H9 (cell line): Measurements from ENCODE around the gene NACC2. TPM values are rescaled to one million over a fixed set of nuclear protein-coding genes. Genes with fewer than 3 reads are reported as not detected.

ENCODE experiments used
- DNase-seq: peaks from one replicate; pipeline ENCODE4 v3.0.0-alpha.2; 2017
- H2AFZ ChIP-seq: one replicate; pipeline ENCODE4 v1.6.1; 2013; ENCODE audit warnings: mild to moderate bottlenecking, low read length, control low read depth, moderate library complexity
- H2AK5ac ChIP-seq: 2 replicates; pipeline ENCODE4 v1.6.1; 2013; ENCODE audit warnings: low read length, control low read depth, mixed read lengths; ENCODE audit not compliant: insufficient read length
- H2BK120ac ChIP-seq: one replicate; pipeline ENCODE4 v1.6.1; 2013; ENCODE audit warnings: low read depth, mild to moderate bottlenecking, low read length, control low read depth, inconsistent platforms; ENCODE audit not compliant: poor library complexity, severe bottlenecking
- H2BK12ac ChIP-seq: 2 replicates; pipeline ENCODE4 v1.6.1; 2013; ENCODE audit warnings: low read length, control low read depth, mixed read lengths, low read depth; ENCODE audit not compliant: insufficient read length
- H2BK15ac ChIP-seq: 2 replicates; pipeline ENCODE4 v1.6.1; 2013; ENCODE audit warnings: low read depth, low read length, control low read depth
- H2BK20ac ChIP-seq: one replicate; pipeline ENCODE4 v1.6.1; 2013; ENCODE audit warnings: low read depth, mild to moderate bottlenecking, low read length, control low read depth, inconsistent platforms; ENCODE audit not compliant: poor library complexity, severe bottlenecking
- H2BK5ac ChIP-seq: 2 replicates; pipeline ENCODE4 v1.6.1; 2013; ENCODE audit warnings: low read length, control low read depth, mixed read lengths; ENCODE audit not compliant: insufficient read length
- H3K14ac ChIP-seq: 2 replicates; pipeline ENCODE4 v1.6.1; 2013; ENCODE audit warnings: low read length, control low read depth; ENCODE audit not compliant: insufficient read depth
- H3K18ac ChIP-seq: 2 replicates; pipeline ENCODE4 v1.6.1; 2013; ENCODE audit warnings: low read depth, mild to moderate bottlenecking, mixed read lengths, low read length, control low read depth; ENCODE audit not compliant: insufficient read length
- H3K23ac ChIP-seq: 2 replicates; pipeline ENCODE4 v1.6.1; 2013; ENCODE audit warnings: low read length, control low read depth, mixed read lengths, low read depth; ENCODE audit not compliant: insufficient read length
- H3K23me2 ChIP-seq: 2 replicates; pipeline ENCODE4 v1.6.1; 2013; ENCODE audit warnings: low read depth, mild to moderate bottlenecking, mixed read lengths, low read length, control low read depth; ENCODE audit not compliant: insufficient read length, poor library complexity, severe bottlenecking
- H3K27ac ChIP-seq: 2 replicates; pipeline ENCODE4 v1.5.1; 2013; ENCODE audit warnings: low read length, control low read depth, mixed read lengths, low read depth; ENCODE audit not compliant: insufficient read length
- H3K27me3 ChIP-seq: 2 replicates; pipeline ENCODE4 v1.6.1; 2013; ENCODE audit warnings: low read length, control low read depth, inconsistent platforms; ENCODE audit not compliant: insufficient read depth
- H3K4ac ChIP-seq: 2 replicates; pipeline ENCODE4 v1.6.1; 2013; ENCODE audit warnings: low read depth, mild to moderate bottlenecking, control low read depth, inconsistent platforms, low read length, moderate library complexity
- H3K4me1 ChIP-seq: 2 replicates; pipeline ENCODE4 v1.6.1; 2013; ENCODE audit warnings: low read length, control low read depth, inconsistent platforms; ENCODE audit not compliant: insufficient read depth
- H3K4me2 ChIP-seq: 2 replicates; pipeline ENCODE4 v1.6.1; 2013; ENCODE audit warnings: low read length, control low read depth, mixed read lengths; ENCODE audit not compliant: insufficient read length, insufficient read depth
- H3K56ac ChIP-seq: 2 replicates; pipeline ENCODE4 v1.6.1; 2013; ENCODE audit warnings: low read depth, mild to moderate bottlenecking, mixed read lengths, low read length, control low read depth; ENCODE audit not compliant: insufficient read length
- H3K79me1 ChIP-seq: 2 replicates; pipeline ENCODE4 v1.6.1; 2013; ENCODE audit warnings: low read depth, mild to moderate bottlenecking, moderate library complexity, low read length, control low read depth, inconsistent platforms; ENCODE audit not compliant: insufficient read depth, poor library complexity, severe bottlenecking
- H3K79me2 ChIP-seq: 2 replicates; pipeline ENCODE4 v1.6.1; 2013; ENCODE audit warnings: low read length, control low read depth, inconsistent platforms; ENCODE audit not compliant: insufficient read depth
- H3K9ac ChIP-seq: 2 replicates; pipeline ENCODE4 v1.6.1; 2013; ENCODE audit warnings: low read length, control low read depth, mixed read lengths; ENCODE audit not compliant: insufficient read length; ENCODE audit errors: extremely low read depth
- H3K9me3 ChIP-seq: one replicate; pipeline ENCODE4 v1.6.1; 2013; ENCODE audit warnings: low read depth, low read length, inconsistent platforms; ENCODE audit not compliant: control insufficient read depth
- H3T11ph ChIP-seq: one replicate; pipeline ENCODE4 v1.6.1; 2013; ENCODE audit warnings: mild to moderate bottlenecking, low read length, control low read depth, inconsistent platforms
- H4K20me1 ChIP-seq: one replicate; pipeline ENCODE4 v1.6.1; 2013; ENCODE audit not compliant: control insufficient read depth, insufficient read length, insufficient read depth
- H4K5ac ChIP-seq: 2 replicates; pipeline ENCODE4 v1.6.1; 2013; ENCODE audit warnings: low read depth, mild to moderate bottlenecking, mixed read lengths, low read length, control low read depth; ENCODE audit not compliant: insufficient read length
- H4K8ac ChIP-seq: replicated peaks from 2 replicates; pipeline ENCODE4 v1.6.1; 2013; ENCODE audit warnings: low read length, control low read depth, mixed read lengths, low read depth; ENCODE audit not compliant: insufficient read length
- H4K91ac ChIP-seq: 2 replicates; pipeline ENCODE4 v1.6.1; 2013; ENCODE audit warnings: low read depth, mild to moderate bottlenecking, moderate library complexity, mixed read lengths, low read length, control low read depth; ENCODE audit not compliant: insufficient read length
- H3K27ac Mint-ChIP-seq, 3 experiments: 2 replicates in 2 of 3; 3 replicates in 1 of 3; pipeline ENCODE4 v1.8.0; 2020 to 2021; ENCODE audit warnings: mixed read lengths in 3 of 3, mild to moderate bottlenecking in 1 of 3, moderate library complexity in 1 of 3
- H3K27me3 Mint-ChIP-seq: 2 replicates; pipeline ENCODE4 v1.8.0; 2021; ENCODE audit warnings: low read depth, mild to moderate bottlenecking, moderate library complexity, mixed read lengths
- H3K36me3 Mint-ChIP-seq, 3 experiments: 2 replicates in 2 of 3; 3 replicates in 1 of 3; pipeline ENCODE4 v1.8.0; 2020 to 2021; ENCODE audit warnings: low read depth in 3 of 3, mixed read lengths in 3 of 3; ENCODE audit not compliant: insufficient read depth in 1 of 3
- H3K4me1 Mint-ChIP-seq, 2 experiments: 2 replicates each; pipeline ENCODE4 v1.8.0; 2020; ENCODE audit warnings: mixed read lengths in 2 of 2
- H3K4me3 Mint-ChIP-seq, 2 experiments: 2 replicates in 1 of 2; 3 replicates in 1 of 2; pipeline ENCODE4 v1.8.0; 2020 to 2021; ENCODE audit warnings: mild to moderate bottlenecking in 2 of 2, mixed read lengths in 2 of 2, moderate library complexity in 1 of 2
- H3K9me3 Mint-ChIP-seq, 2 experiments: 2 replicates in 1 of 2; 3 replicates in 1 of 2; pipeline ENCODE4 v1.8.0; 2020; ENCODE audit warnings: mild to moderate bottlenecking in 2 of 2, mixed read lengths in 2 of 2, moderate library complexity in 1 of 2
- CTCF ChIP-seq: fragments of 200-600 bp; sonication (generic); conservative IDR thresholded peaks from 3 replicates; pipeline ENCODE4 v1.8.0; 2021; ENCODE audit warnings: antibody characterized with exemption, mild to moderate bottlenecking
- WGBS: extraction: QIAGEN DNeasy Blood & Tissue Kit; methylation state at CpG from one replicate; pipeline ENCODE4 v1.1.7; 2013; ENCODE audit warnings: missing lambda C conversion rate, low lambda C conversion rate, mixed read lengths; ENCODE audit not compliant: insufficient read length; ENCODE audit errors: extremely low coverage; 5-methylcytosine and 5-hydroxymethylcytosine counted together
- total RNA-seq: library from RNA; stranded (reverse); gene quantifications from 2 replicates; pipeline ENCODE4 v1.2.1, GENCODE V29; 2021

The NACC2 gene
- total RNA-seq, 1 experiment from 2014 or later = 11.5 TPM

DNA sequence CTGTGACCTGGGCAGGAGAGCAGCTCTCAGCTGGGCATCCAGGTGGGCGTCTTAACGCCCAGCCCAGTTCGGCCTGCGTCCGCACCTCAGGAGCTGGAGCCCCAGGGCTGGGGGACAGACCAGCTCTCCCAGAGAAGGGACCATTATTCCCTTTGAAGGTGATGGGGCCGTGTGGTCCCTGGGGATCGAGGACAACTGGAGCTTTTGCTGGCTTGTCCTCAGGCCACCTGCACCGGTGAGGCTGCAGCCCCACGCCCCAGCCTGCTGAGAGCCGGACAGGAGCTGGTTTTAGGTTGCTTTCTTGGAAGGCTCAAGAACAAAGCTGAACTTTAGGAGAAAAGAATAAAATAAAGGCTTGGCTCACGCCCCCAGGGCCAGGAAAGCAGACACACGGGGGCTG is 40.9 kb downstream of the NACC2 start:
- Mint-ChIP-seq H3K27ac (no peak overlapping the region), H3K36me3 (peaks cover 0 to 4% (median 0%) of the 10 kb centered on the region in 3 experiments; a peak in 2 of 7 replicates), H3K4me3 (no peak overlapping the region), H3K4me1 (peaks cover 27 to 41% of the 10 kb centered on the region in 2 experiments), H3K27me3 (no peaks in the 10 kb centered on the region), H3K9me3 (no peaks in the 10 kb centered on the region)
- TF ChIP-seq CTCF = no peak
- no peak overlapping the region for H2BK12ac ChIP-seq
- no peak overlapping the region for H4K91ac ChIP-seq
- no peak overlapping the region for H2AFZ ChIP-seq
- H2BK15ac ChIP-seq = no peak overlapping the region
- no peak overlapping the region for H4K8ac ChIP-seq
- no peak overlapping the region for H2AK5ac ChIP-seq
- no peak overlapping the region for H3K4ac ChIP-seq
- H2BK5ac ChIP-seq = no peak overlapping the region
- H2BK120ac ChIP-seq = no peak overlapping the region
- no peaks in the 10 kb centered on the region for H3K4me1 ChIP-seq
- WGBS = no CpG with 5 or more reads among the region's 12 CpGs
- H3T11ph ChIP-seq = no peak overlapping the region
- no peak overlapping the region for H3K14ac ChIP-seq
- no peaks in the 10 kb centered on the region for H3K79me2 ChIP-seq
- H3K27ac ChIP-seq = no peak overlapping the region
- no peak overlapping the region for H2BK20ac ChIP-seq
- no peaks in the 10 kb centered on the region for H3K9me3 ChIP-seq
- no peaks in the 10 kb centered on the region for H4K20me1 ChIP-seq
- H3K79me1 ChIP-seq = no peaks in the 10 kb centered on the region
- no peaks in the 10 kb centered on the region for H3K27me3 ChIP-seq
- no peak overlapping the region for H4K5ac ChIP-seq
- H3K23ac ChIP-seq = no peak overlapping the region
- DNase-seq = no peak
- H3K4me2 ChIP-seq = no peak overlapping the region
- H3K18ac ChIP-seq = no peak overlapping the region
- H3K56ac ChIP-seq = no peak overlapping the region
- no peak overlapping the region for H3K9ac ChIP-seq
- peaks cover 7% of the 10 kb centered on the region for H3K23me2 ChIP-seq
